Stomach (tissue), 9 donors: ENCODE data around the gene TTC28. TPM values are rescaled to one million over a fixed set of nuclear protein-coding genes. Genes with fewer than 3 reads are reported as not detected.

Experiments
- DNase-seq, 2 donors: peaks; one replicate each; pipeline versions ENCODE4 v3.0.0 to v3.0.0-alpha.2; 2013 to 2019
- H3K27ac ChIP-seq, 5 donors: fragments of 200-600 bp in 4 of 5; sonication (generic) in 4 of 5; one replicate each; pipeline ENCODE4 v1.5.1; 2013 to 2019; ENCODE audit warnings: mild to moderate bottlenecking in 1 of 5, moderate library complexity in 1 of 5
- H3K27me3 ChIP-seq, 3 donors: fragments of 200-600 bp; sonication (generic); one replicate each; pipeline ENCODE4 v1.5.1; 2017 to 2019; ENCODE audit warnings: mixed run types in 1 of 3
- H3K36me3 ChIP-seq, 4 donors: fragments of 200-600 bp; sonication (generic); 1 replicate in 3 of 4; 2 replicates in 1 of 4; pipeline ENCODE4 v1.5.1; 2016 to 2019
- H3K4me1 ChIP-seq, 4 donors: fragments of 200-600 bp; sonication (generic); one replicate each; pipeline ENCODE4 v1.5.1; 2016 to 2019
- H3K4me3 ChIP-seq, 4 donors: fragments of 200-600 bp; sonication (generic) in 3 of 4; one replicate each; pipeline ENCODE4 v1.5.1; 2016 to 2019; ENCODE audit warnings: mild to moderate bottlenecking in 1 of 4
- H3K9me3 ChIP-seq, 4 donors: fragments of 200-600 bp; sonication (generic); one replicate each; pipeline ENCODE4 v1.5.1; 2016 to 2019
- CTCF ChIP-seq, 7 experiments: fragments of 450-650 bp in 4 of 7; fragments of 200-600 bp in 3 of 7; sonication (generic) in 3 of 7; IDR thresholded peaks; one replicate each; pipeline ENCODE4 v1.5.1; 2016 to 2019; ENCODE audit warnings: antibody characterized with exemption in 7 of 7, control low read depth in 2 of 7, mild to moderate bottlenecking in 1 of 7
- EP300 ChIP-seq: sonication (generic); formaldehyde crosslinking; IDR thresholded peaks from one replicate; pipeline ENCODE4 v1.6.1; 2017; ENCODE audit warnings: antibody characterized with exemption
- POLR2A ChIP-seq, 4 donors: fragments of 450-650 bp; IDR thresholded peaks; one replicate each; pipeline ENCODE4 v1.6.1; 2016; ENCODE audit warnings: antibody characterized with exemption in 4 of 4, control low read depth in 2 of 4, mild to moderate bottlenecking in 1 of 4, moderate library complexity in 1 of 4
- POLR2AphosphoS5 ChIP-seq, 3 donors: sonication (generic); formaldehyde crosslinking; IDR thresholded peaks; one replicate each; pipeline ENCODE4 v1.6.1; 2016; ENCODE audit warnings: antibody characterized with exemption in 3 of 3
- WGBS, 5 donors: extraction: QIAGEN DNeasy Blood & Tissue Kit in 3 of 5; methylation state at CpG; one replicate each; pipeline versions ENCODE4 v1.1.5 to v1.1.7; 2013 to 2018; 5-methylcytosine and 5-hydroxymethylcytosine counted together
- intact Hi-C: fragments of 100-400 bp; cut with DNase I; formaldehyde crosslinking; loops from one replicate; pipeline ENCODE4 v1.15.1; 2023; ENCODE audit warnings: low total_unique reads
- polyA plus RNA-seq, 3 donors: library from polyadenylated mRNA; stranded (reverse); fragments of 200-250 nt; gene quantifications; one replicate each; pipeline ENCODE4 v1.2.3, GENCODE V29; 2013
- total RNA-seq, 5 donors: library from RNA; depleted of rRNA; stranded (reverse); fragments of >200 nt; gene quantifications; one replicate each; pipeline versions ENCODE4 v1.1.0 to v1.2.3, GENCODE V29; 2014 to 2016
- donor health status: healthy with polysubstance abuse.
- donor health status: Bipolar disorder and iron deficiency.
- donor health status: healthy.

TTC28 gene
- total and polyA plus RNA-seq, 8 donors = 1.7 to 53.4 (median 24.6) TPM

- TF ChIP-seq POLR2AphosphoS5 (IDR thresholded peaks at IDR 0.05) = no peak
- TF ChIP-seq POLR2A (IDR thresholded peaks at IDR 0.05) = no peak
- no peak for TF ChIP-seq CTCF (IDR thresholded peaks at IDR 0.05)
- no peak for TF ChIP-seq EP300
- no peak overlapping the region for H3K4me3 ChIP-seq
- H3K27ac ChIP-seq = no peak overlapping the region
- intact Hi-C loops = no loop called here
- peaks cover 0 to 23% (median 7%) of the 10 kb centered on the region in 4 donors for H3K4me1 ChIP-seq
- H3K36me3 ChIP-seq = no peaks in the 10 kb centered on the region
- no peaks in the 10 kb centered on the region for H3K27me3 ChIP-seq
- no peaks in the 10 kb centered on the region for H3K9me3 ChIP-seq
- no peak for DNase-seq
Observed at GRCh38 chr22:28331695-28332094, 347.9 kb downstream of the TTC28 start.

- TF ChIP-seq EP300 (no peak), POLR2A (IDR thresholded peaks at IDR 0.05) (no peak), CTCF (IDR thresholded peaks at IDR 0.05) (no peak), POLR2AphosphoS5 (IDR thresholded peaks at IDR 0.05) (no peak)
- Histone ChIP-seq H3K4me3 (no peak overlapping the region), H3K36me3 (no peaks in the 10 kb centered on the region), H3K4me1 (peaks cover 0 to 23% (median 7%) of the 10 kb centered on the region in 4 donors), H3K9me3 (no peaks in the 10 kb centered on the region), H3K27me3 (no peaks in the 10 kb centered on the region), H3K27ac (no peak overlapping the region)
- 60 to 81% (median 81%) methylated on average over 3 of the region's 3 CpGs for WGBS, 5 donors
- intact Hi-C loops = no loop called here
- DNase-seq = no peak
Observed at GRCh38 chr22:28329186-28330073, 350.2 kb downstream of the TTC28 start.

GRCh38 chr22:28328756-28329155, 350.9 kb downstream of the TTC28 start:
- no peaks in the 10 kb centered on the region for H3K36me3 ChIP-seq
- H3K27ac ChIP-seq = no peak overlapping the region
- H3K4me1 ChIP-seq = peaks cover 0 to 23% (median 7%) of the 10 kb centered on the region in 4 donors
- H3K4me3 ChIP-seq = no peak overlapping the region
- no peak for DNase-seq
- 90 to 98% (median 95%) methylated on average over 1 of the region's 1 CpG for WGBS, 5 donors
- H3K27me3 ChIP-seq = no peaks in the 10 kb centered on the region
- no peak for TF ChIP-seq EP300
- no peak for TF ChIP-seq POLR2A (IDR thresholded peaks at IDR 0.05)
- no peak for TF ChIP-seq POLR2AphosphoS5 (IDR thresholded peaks at IDR 0.05)
- no peak for TF ChIP-seq CTCF (IDR thresholded peaks at IDR 0.05)
- intact Hi-C loops = no loop called here
- no peaks in the 10 kb centered on the region for H3K9me3 ChIP-seq

- Histone ChIP-seq H3K4me3 (no peak overlapping the region), H3K36me3 (no peaks in the 10 kb centered on the region), H3K27me3 (no peaks in the 10 kb centered on the region), H3K9me3 (no peaks in the 10 kb centered on the region), H3K4me1 (peaks cover 0 to 14% (median 0%) of the 10 kb centered on the region in 4 donors), H3K27ac (no peak overlapping the region)
- intact Hi-C loops = no loop called here
- TF ChIP-seq POLR2AphosphoS5 (IDR thresholded peaks at IDR 0.05) (peak in 2 of 3 donors; percentile 46 to 60), EP300 (no peak), CTCF (IDR thresholded peaks at IDR 0.05) (no peak), POLR2A (IDR thresholded peaks at IDR 0.05) (no peak)
- WGBS, 5 donors = 45 to 77% (median 67%) methylated on average over 4 of the region's 4 CpGs
- peak in 1 of 2 donors; percentile 63 for DNase-seq
Observed at GRCh38 chr22:28316014-28316413, 363.6 kb downstream of the TTC28 start.
